HG03571 (cell line): ENCODE data around the gene QKI.
"Not testable (repeated sequence)": the region's sequence is repeated elsewhere in the genome, so short reads cannot be mapped to it uniquely, and the experiment has no call there.

Source experiments
- ATAC-seq: cut with Tn5 transposase; IDR thresholded peaks from one replicate; pipeline ENCODE4 v1.9.1; 2021; ENCODE audit not compliant: unreplicated experiment

QKI gene

GRCh38 chr6:163413345-163414116, 987 bp upstream of the QKI start:
- ATAC-seq: peak; percentile 40

- ATAC-seq: peak; percentile 0
Measured at GRCh38 chr6:163414946-163415619, 565 bp downstream of the QKI start.

- no peak for ATAC-seq
Measured at GRCh38 chr6:163415620-163416556, 1.4 kb downstream of the QKI start.

DNA sequence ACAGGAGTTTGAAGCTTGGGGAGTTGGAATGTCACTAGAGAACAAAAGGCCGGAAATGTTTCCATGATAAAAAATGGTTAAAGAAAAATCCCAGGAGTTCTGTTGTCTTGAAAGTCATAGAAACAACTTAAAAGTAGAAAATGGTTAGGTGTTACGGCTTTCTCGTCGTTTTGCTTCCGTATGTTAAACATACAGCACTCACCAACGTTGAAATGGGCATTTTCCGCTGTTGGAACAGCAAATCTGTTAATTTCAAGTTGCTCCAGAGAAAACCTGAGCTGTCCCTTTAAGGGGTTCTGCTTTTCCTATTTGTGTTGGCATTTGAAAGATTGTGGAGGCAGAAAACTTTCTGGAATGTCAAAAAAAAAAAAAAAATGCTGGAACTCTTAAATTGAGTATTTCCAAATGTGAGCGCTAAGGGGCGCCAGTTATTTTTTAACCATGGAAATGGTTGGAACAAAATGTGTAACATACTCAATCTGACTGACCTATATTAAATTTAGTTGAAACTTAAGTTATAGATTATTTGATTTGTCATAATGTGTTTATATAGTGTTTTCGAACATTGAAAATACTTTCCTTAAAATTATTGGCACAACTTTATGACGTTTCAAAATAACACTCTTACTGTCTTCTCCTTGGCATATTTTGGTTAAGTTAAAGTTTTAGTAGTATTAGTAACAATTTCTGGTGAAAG, 2.2 kb downstream of the QKI start:
- no peak for ATAC-seq

DNA sequence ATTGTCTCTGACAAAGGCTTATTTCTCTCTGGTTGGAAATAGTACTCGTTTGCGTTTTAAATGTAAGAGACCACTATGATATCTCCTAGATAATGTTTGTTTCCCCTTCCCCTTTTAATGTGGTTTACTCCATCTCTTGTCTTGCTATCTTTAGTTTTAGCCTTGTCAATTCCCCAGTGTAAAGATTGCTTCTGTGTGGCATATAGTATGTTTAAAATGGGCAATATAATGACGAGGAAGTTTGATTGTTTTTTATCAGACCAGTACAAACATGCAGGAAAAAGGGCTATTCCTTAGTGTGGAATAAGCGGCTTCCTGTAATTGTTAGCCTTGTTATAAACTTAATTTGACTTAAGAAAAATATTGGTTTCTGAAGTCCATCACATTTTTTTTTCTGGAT, 3.1 kb downstream of the QKI start:
- no peak for ATAC-seq

GRCh38 chr6:163418311-163419029, 4.0 kb downstream of the QKI start:
- ATAC-seq: no peak

DNA sequence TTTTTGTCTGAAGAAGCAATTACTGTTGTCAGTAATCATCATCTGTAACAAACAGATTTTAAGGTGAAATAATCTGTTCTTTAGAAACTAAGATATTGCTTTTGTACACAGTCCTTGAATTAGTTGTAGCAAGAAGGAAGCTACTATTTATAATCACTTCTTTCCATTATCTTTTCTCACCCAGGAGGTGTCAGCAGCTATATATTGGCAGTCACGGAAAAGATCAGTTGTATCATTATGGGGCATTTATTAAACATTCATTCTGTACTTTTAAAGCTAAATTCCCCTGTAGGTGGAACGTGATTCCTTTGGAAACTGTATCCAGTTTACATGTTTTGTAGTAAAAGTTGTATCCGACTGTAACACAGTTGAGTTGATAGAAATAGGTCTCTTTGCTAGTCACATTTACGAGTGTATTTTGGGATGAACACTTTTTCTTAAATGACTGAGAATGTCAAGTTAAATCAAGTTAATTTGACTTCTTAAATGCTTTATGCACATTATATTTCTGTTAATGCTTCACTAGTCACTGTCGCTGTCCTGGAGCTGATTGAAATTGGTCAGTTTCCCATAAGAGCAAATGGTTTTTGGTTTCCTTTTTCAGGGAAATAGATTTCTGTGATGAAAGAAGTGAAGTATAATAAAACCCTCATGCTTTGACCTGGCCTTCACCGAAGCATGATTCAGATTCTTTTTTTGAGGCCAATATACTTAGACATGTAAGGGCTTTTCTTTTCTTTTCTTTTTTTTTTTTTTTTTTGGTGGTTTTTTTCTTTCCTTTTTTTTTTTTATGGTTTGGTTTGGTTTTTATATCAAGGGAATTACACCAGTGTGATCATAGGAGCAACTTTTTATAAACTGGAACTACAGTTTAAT, 5.1 kb downstream of the QKI start:
- no peak for ATAC-seq

GRCh38 chr6:163420289-163420614, 5.7 kb downstream of the QKI start:
- ATAC-seq: no peak

DNA sequence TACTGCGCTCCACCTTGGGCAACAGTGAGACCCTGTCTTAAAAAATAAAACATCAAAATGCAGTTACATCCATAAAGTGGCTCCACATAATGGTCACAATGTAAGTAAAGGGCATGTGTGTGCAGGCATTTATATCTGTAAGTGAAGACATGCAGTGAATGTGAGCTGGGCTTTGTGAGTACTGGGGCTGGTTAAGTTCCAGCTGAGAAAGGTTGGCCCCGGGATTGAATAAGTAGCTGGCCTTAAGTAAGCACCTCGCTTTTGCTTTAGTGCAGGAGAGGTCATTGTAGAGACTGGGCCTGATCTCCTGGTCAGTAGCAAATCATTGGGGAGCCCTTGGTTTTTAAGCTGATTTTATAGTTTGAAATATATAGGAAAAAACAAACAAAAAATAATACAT, 8.0 kb downstream of the QKI start:
- ATAC-seq: no peak

GRCh38 chr6:163423696-163424095, 9.2 kb downstream of the QKI start:
- no peak for ATAC-seq

GRCh38 chr6:163427498-163428254, 13.2 kb downstream of the QKI start:
- ATAC-seq: no peak

DNA sequence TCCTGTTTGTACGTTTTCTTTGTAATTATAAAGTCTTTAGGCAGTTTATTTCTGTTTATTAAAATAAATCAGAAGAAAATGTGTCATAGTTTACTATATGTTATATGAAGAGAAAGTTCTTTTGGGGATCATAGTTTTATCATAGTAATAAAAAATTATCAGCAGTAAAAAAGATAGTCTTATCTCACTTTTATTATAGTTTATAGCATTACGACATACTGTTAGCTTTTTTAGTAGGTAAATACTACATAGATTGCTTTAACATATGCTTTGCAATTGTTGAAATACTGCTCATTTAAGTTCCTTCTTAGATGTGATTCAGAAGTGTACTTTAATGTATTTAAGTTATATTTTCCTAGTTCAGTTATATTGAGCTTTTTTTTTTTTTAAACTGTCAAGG, 13.9 kb downstream of the QKI start:
- no peak for ATAC-seq

GRCh38 chr6:163429858-163430448, 15.4 kb downstream of the QKI start:
- no peak for ATAC-seq

- ATAC-seq: no peak
Measured at GRCh38 chr6:163432300-163432699, 17.8 kb downstream of the QKI start.

DNA sequence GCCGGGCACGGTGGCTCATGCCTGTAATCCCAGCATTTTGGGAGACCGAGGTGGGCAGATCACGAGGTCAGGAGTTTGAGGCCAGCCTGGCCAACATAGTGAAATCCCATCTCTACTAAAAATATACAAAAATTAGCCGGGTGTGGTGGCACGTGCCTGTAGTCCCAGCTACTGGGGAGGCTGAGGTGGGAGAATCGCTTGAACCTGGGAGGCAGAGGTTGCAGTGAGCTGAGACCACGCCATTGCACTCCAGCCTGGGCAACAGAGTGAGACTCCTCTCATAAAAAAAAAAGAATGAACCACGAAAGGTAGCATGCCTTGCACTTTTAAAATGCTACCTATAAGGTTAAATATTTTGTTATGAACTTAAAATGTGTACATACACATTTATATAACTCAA, 19.0 kb downstream of the QKI start:
- not testable (repeated sequence) for ATAC-seq

GRCh38 chr6:163435023-163435422, 20.5 kb downstream of the QKI start:
- ATAC-seq: no peak

- ATAC-seq: no peak
Measured at GRCh38 chr6:163436843-163437242, 22.3 kb downstream of the QKI start.

DNA sequence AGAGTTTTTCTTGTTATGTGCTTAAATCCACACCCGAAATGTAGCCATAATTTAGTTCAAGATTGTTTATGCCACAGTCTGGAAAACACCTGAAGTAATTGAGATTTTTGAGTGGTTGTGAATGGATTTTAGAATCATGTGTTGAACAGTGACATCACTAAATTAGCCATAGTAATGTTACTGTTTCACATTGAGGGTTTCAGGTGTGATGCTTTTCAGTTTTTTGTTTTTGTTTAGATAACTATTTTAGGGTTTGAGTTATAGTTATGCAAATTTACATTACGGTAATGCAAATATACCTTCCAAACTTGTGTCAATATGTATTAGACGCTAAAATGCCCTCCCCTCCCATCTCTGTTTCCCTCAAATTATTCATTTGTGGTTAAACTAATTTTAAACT, 22.9 kb downstream of the QKI start:
- ATAC-seq: no peak
